ENCODE measurements around the gene SLC35G3.

SLC35G3 gene

GRCh38 chr17:35163886-35164285, 30.3 kb downstream of the SLC35G3 start:
- H3K27me3 ChIP-seq (ENCODE audit: low read length), result no peaks in the 10 kb centered on the region
- H3K9ac ChIP-seq (ENCODE audit: low read length), result no peak overlapping the region
- no peaks in the 10 kb centered on the region for H3K9me2 ChIP-seq (replicated peaks; ENCODE audit: insufficient read depth, low read length)
- no peaks in the 10 kb centered on the region for H4K20me1 ChIP-seq (ENCODE audit: low read depth, low read length)
- H3K4me2 ChIP-seq (ENCODE audit: low read depth, low read length, poor library complexity, severe bottlenecking), result no peak overlapping the region
- TF ChIP-seq EZH2phosphoT487 (conservative IDR thresholded peaks at IDR 0.05; ENCODE audit: low read length), result no peak
- TF ChIP-seq, protein P1, sequence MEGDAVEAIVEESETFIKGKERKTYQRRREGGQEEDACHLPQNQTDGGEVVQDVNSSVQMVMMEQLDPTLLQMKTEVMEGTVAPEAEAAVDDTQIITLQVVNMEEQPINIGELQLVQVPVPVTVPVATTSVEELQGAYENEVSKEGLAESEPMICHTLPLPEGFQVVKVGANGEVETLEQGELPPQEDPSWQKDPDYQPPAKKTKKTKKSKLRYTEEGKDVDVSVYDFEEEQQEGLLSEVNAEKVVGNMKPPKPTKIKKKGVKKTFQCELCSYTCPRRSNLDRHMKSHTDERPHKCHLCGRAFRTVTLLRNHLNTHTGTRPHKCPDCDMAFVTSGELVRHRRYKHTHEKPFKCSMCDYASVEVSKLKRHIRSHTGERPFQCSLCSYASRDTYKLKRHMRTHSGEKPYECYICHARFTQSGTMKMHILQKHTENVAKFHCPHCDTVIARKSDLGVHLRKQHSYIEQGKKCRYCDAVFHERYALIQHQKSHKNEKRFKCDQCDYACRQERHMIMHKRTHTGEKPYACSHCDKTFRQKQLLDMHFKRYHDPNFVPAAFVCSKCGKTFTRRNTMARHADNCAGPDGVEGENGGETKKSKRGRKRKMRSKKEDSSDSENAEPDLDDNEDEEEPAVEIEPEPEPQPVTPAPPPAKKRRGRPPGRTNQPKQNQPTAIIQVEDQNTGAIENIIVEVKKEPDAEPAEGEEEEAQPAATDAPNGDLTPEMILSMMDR (IDR thresholded peaks at IDR 0.05; ENCODE audit: insufficient read depth, low read length, poor library complexity, severe bottlenecking), result no peak
- H3K9me3 ChIP-seq (ENCODE audit: insufficient read depth, low read length), result no peaks in the 10 kb centered on the region
- H3K36me3 ChIP-seq (ENCODE audit: low read length), result no peaks in the 10 kb centered on the region
- no peaks in the 10 kb centered on the region for H3F3A ChIP-seq (ENCODE audit: insufficient read depth)
- no peak overlapping the region for H3K27ac ChIP-seq (ENCODE audit: low read depth, low read length)
- no peaks in the 10 kb centered on the region for H3K79me2 ChIP-seq (ENCODE audit: insufficient read depth, low read length)
- no peak overlapping the region for H2AFZ ChIP-seq (ENCODE audit: low read depth, low read length, severe bottlenecking)
- H3K4me3 ChIP-seq (ENCODE audit: insufficient read depth, low read length, poor library complexity, severe bottlenecking), result no peak overlapping the region

GRCh38 chr17:35162755-35163154, 31.4 kb downstream of the SLC35G3 start:
- H3K79me2 ChIP-seq (ENCODE audit: insufficient read depth, low read length), result no peaks in the 10 kb centered on the region
- TF ChIP-seq, protein P1 (IDR thresholded peaks at IDR 0.05; ENCODE audit: insufficient read depth, low read length, poor library complexity, severe bottlenecking), result no peak
- no peak overlapping the region for H3K27ac ChIP-seq (ENCODE audit: low read depth, low read length)
- no peak overlapping the region for H3K4me3 ChIP-seq (ENCODE audit: insufficient read depth, low read length, poor library complexity, severe bottlenecking)
- H3K9me2 ChIP-seq (replicated peaks; ENCODE audit: insufficient read depth, low read length), result no peaks in the 10 kb centered on the region
- no peak overlapping the region for H2AFZ ChIP-seq (ENCODE audit: low read depth, low read length, severe bottlenecking)
- H3K9ac ChIP-seq (ENCODE audit: low read length), result no peak overlapping the region
- H3K36me3 ChIP-seq (ENCODE audit: low read length), result no peaks in the 10 kb centered on the region
- no peaks in the 10 kb centered on the region for H3K9me3 ChIP-seq (ENCODE audit: insufficient read depth, low read length)
- H3F3A ChIP-seq (ENCODE audit: insufficient read depth), result no peaks in the 10 kb centered on the region
- no peaks in the 10 kb centered on the region for H3K27me3 ChIP-seq (ENCODE audit: low read length)
- no peaks in the 10 kb centered on the region for H4K20me1 ChIP-seq (ENCODE audit: low read depth, low read length)
- H3K4me2 ChIP-seq (ENCODE audit: low read depth, low read length, poor library complexity, severe bottlenecking), result no peak overlapping the region

GRCh38 chr17:35161281-35161761, 32.9 kb downstream of the SLC35G3 start:
- H2AFZ ChIP-seq (ENCODE audit: low read depth, low read length, severe bottlenecking), result no peak overlapping the region
- TF ChIP-seq EZH2phosphoT487 (conservative IDR thresholded peaks at IDR 0.05; ENCODE audit: low read length), result no peak
- TF ChIP-seq, protein P1 (IDR thresholded peaks at IDR 0.05; ENCODE audit: insufficient read depth, low read length, poor library complexity, severe bottlenecking), result no peak
- H4K20me1 ChIP-seq (ENCODE audit: low read depth, low read length), result no peaks in the 10 kb centered on the region
- no peaks in the 10 kb centered on the region for H3K9me2 ChIP-seq (replicated peaks; ENCODE audit: insufficient read depth, low read length)
- H3F3A ChIP-seq (ENCODE audit: insufficient read depth), result no peaks in the 10 kb centered on the region
- no peak overlapping the region for H3K4me2 ChIP-seq (ENCODE audit: low read depth, low read length, poor library complexity, severe bottlenecking)
- H3K27ac ChIP-seq (ENCODE audit: low read depth, low read length), result no peak overlapping the region
- no peak overlapping the region for H3K4me3 ChIP-seq (ENCODE audit: insufficient read depth, low read length, poor library complexity, severe bottlenecking)
- no peaks in the 10 kb centered on the region for H3K27me3 ChIP-seq (ENCODE audit: low read length)
- no peak overlapping the region for H3K9ac ChIP-seq (ENCODE audit: low read length)
- H3K79me2 ChIP-seq (ENCODE audit: insufficient read depth, low read length), result no peaks in the 10 kb centered on the region
- no peaks in the 10 kb centered on the region for H3K36me3 ChIP-seq (ENCODE audit: low read length)
- H3K9me3 ChIP-seq (ENCODE audit: insufficient read depth, low read length), result no peaks in the 10 kb centered on the region
